Muscle of arm (tissue), 12 donors: ENCODE measurements around the gene PPIB. TPM values are rescaled to one million over a fixed set of nuclear protein-coding genes. Genes with fewer than 3 reads are reported as not detected.

Source experiments
- DNase-seq: peaks from one replicate; pipeline ENCODE4 v3.0.0-alpha.2; 2013
- polyA plus RNA-seq, 12 donors: library from polyadenylated mRNA; unstranded; fragments of 120-200 nt; gene quantifications; one replicate each; pipeline ENCODE4 v1.2.1, GENCODE V29; 2013; ENCODE audit not compliant: insufficient read length in 12 of 12

The PPIB gene
- polyA plus RNA-seq, 12 donors, result 163 to 408 (median 256) TPM; not detected in 1

- DNase-seq, result no peak
Measured at GRCh38 chr15:64162478-64162868, 349 bp downstream of the PPIB start.

- DNase-seq, result no peak
Measured at GRCh38 chr15:64161688-64162477, 939 bp downstream of the PPIB start.

GRCh38 chr15:64158363-64159134, 4.3 kb downstream of the PPIB start:
- DNase-seq, result no peak

- DNase-seq, result no peak
Measured at GRCh38 chr15:64157599-64158125, 5.2 kb downstream of the PPIB start.

GRCh38 chr15:64156652-64157331, 6.0 kb downstream of the PPIB start:
- DNase-seq, result no peak

- DNase-seq, result no peak
Measured at GRCh38 chr15:64155802-64156651, 6.8 kb downstream of the PPIB start.

- DNase-seq, result peak; percentile 85
Measured at GRCh38 chr15:64153480-64154367, 9.1 kb downstream of the PPIB start.

- DNase-seq, result no peak
Measured at GRCh38 chr15:64152507-64153387, 10.1 kb downstream of the PPIB start.

- no peak for DNase-seq
Measured at GRCh38 chr15:64151727-64152506, 10.9 kb downstream of the PPIB start, which contains the start of gene SNX22. TSS of gene SNX22 (plus strand) at chr15:64151731. CDS start at chr15:64151776, 45 bp downstream.

- DNase-seq, result no peak
Measured at GRCh38 chr15:64149893-64150578, 12.8 kb downstream of the PPIB start.

GRCh38 chr15:64149424-64149823, 13.4 kb downstream of the PPIB start:
- no peak for DNase-seq

- no peak for DNase-seq
Measured at GRCh38 chr15:64148581-64148980, 14.2 kb downstream of the PPIB start.

GRCh38 chr15:64148168-64148567, 14.7 kb downstream of the PPIB start:
- DNase-seq, result no peak

- DNase-seq, result no peak
Measured at GRCh38 chr15:64146885-64147681, 15.7 kb downstream of the PPIB start.

GRCh38 chr15:64146520-64146884, 16.3 kb downstream of the PPIB start:
- DNase-seq, result no peak

GRCh38 chr15:64146041-64146440, 16.8 kb downstream of the PPIB start:
- DNase-seq, result no peak
